SK-N-MC (cell line): Measurements from ENCODE around the gene PTX4.

ENCODE experiments used
- EZH2 ChIP-seq: fragments of 200-600 bp; sonication (generic); IDR thresholded peaks from one replicate; pipeline ENCODE4 v1.6.1; 2017; ENCODE audit warnings: antibody characterized with exemption
- POLR2AphosphoS5 ChIP-seq: IDR thresholded peaks from 2 replicates; pipeline ENCODE4 v1.6.1; 2012; ENCODE audit warnings: mild to moderate bottlenecking, low read depth, low read length, borderline replicate concordance

GRCh38 chr16:1535391-1536291 is 46.9 kb upstream of the PTX4 start:
- TF ChIP-seq EZH2 (no peak), POLR2AphosphoS5 (no peak)
